HUES6 (cell line): ENCODE measurements around the gene CDS1.

Experiments used
- H3K27ac ChIP-seq: 2 replicates; pipeline ENCODE4 v1.7.0; 2013; ENCODE audit warnings: low read depth, mild to moderate bottlenecking, low read length, inconsistent platforms
- H3K27me3 ChIP-seq: 2 replicates; pipeline ENCODE4 v1.6.1; 2013; ENCODE audit warnings: low read length; ENCODE audit not compliant: control insufficient read depth, insufficient read depth
- H3K36me3 ChIP-seq: 2 replicates; pipeline ENCODE4 v1.6.1; 2013; ENCODE audit warnings: low read length; ENCODE audit not compliant: control insufficient read depth, insufficient read depth
- H3K4me1 ChIP-seq: 2 replicates; pipeline ENCODE4 v1.6.1; 2013; ENCODE audit warnings: low read length; ENCODE audit not compliant: control insufficient read depth, insufficient read depth
- H3K4me3 ChIP-seq: 2 replicates; pipeline ENCODE4 v1.5.1; 2013; ENCODE audit warnings: low read depth, low read length
- H3K9ac ChIP-seq: one replicate; pipeline ENCODE4 v1.6.1; 2013; ENCODE audit warnings: mild to moderate bottlenecking, low read length
- H3K9me3 ChIP-seq: 2 replicates; pipeline ENCODE4 v1.6.1; 2013; ENCODE audit warnings: low read depth, low read length; ENCODE audit not compliant: control insufficient read depth, insufficient read depth

CDS1 gene

DNA sequence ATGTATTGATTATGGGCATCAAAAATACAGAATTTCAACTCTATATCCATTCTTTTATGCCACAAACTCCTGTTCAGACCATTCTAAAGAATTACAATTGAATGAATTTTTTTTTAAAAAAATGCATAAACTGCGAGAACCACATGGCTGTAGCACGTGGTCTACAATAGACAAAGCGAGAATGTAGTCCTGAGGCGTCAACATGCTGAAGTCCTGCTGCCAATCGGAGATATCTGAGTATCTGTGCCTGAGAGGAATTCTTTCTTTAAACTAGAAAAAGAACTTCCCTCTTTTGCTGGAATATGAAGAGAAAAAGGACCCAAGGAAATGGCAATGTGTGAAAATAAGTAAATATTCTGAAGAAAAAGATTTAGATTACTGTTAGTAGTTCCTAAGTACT lies 105.7 kb downstream of the CDS1 start:
- H3K4me1 ChIP-seq: peaks cover 8% of the 10 kb centered on the region
- H3K4me3 ChIP-seq: no peak overlapping the region
- H3K36me3 ChIP-seq: peaks cover 84% of the 10 kb centered on the region
- H3K27ac ChIP-seq: no peak overlapping the region
- H3K9ac ChIP-seq: no peak overlapping the region
- H3K27me3 ChIP-seq: no peaks in the 10 kb centered on the region
- no peaks in the 10 kb centered on the region for H3K9me3 ChIP-seq

DNA sequence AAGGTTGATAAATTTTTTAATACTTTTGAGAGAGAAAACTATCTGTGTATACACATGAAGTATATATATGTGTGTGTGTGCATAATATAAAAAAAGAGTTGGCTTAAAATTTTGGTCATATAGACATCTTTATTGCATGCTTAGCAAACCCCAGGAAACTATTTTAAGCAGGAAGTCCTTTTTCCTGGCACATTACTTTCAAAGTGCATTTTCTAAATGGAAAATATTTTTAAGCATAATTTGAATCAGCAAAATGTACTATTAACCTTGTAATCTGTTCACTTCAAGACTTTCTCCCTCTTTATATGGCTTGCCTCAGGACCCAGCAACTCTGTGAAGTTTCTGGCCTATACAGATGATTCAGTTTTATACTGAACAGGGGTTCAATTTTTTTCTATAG lies 106.3 kb downstream of the CDS1 start:
- no peaks in the 10 kb centered on the region for H3K9me3 ChIP-seq
- no peak overlapping the region for H3K4me3 ChIP-seq
- no peaks in the 10 kb centered on the region for H3K27me3 ChIP-seq
- H3K36me3 ChIP-seq: peaks cover 83% of the 10 kb centered on the region
- H3K4me1 ChIP-seq: peaks cover 8% of the 10 kb centered on the region
- H3K9ac ChIP-seq: no peak overlapping the region
- H3K27ac ChIP-seq: no peak overlapping the region

DNA sequence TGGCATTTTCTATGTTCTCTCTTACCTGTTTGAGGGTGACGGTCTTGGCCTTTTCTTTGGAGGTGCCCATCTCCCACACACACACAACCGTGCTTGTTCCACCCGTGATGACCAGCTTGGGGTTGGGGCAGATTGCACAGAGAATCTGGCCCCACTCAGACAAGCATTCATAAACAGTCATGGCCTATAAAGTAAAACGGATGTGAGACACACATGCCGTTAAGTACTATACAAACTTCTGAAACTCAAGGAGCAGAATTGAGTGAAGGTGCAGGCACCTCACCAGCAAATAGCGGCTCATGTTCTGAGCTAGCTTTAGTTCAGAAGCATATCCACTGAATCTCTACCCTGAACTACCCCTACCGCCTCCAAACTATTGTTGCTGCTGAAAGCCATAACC lies 107.6 kb downstream of the CDS1 start:
- H3K4me3 ChIP-seq: no peak overlapping the region
- peaks cover 82% of the 10 kb centered on the region for H3K36me3 ChIP-seq
- H3K27ac ChIP-seq: no peak overlapping the region

DNA sequence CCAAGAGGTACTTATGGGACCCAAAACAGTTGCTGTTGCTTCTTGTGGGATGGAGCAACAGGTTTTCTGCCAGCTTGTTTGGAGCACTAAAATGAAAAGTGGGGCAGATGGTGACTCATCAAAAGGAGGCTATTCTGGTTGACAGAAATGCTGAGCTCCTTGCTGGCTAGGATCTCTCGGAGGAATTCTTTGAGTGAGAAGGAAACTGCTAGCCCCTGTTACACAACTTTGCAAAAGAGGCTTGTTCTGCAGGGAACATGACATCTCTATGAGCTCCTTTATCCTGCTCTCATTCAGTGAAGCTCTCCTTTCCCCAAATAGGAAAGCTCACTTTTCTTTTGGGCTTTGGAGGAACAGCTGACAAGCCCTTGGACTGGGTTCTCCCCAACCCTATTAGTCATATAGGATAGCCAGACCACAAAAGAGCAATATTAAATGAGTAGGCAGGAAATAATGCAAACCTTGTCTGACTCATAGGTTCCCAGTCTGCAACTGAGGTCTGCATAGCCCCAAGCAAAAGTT lies 108.3 kb downstream of the CDS1 start:
- Histone ChIP-seq H3K36me3 (peaks cover 89% of the 10 kb centered on the region), H3K9me3 (no peaks in the 10 kb centered on the region), H3K27ac (no peak overlapping the region), H3K9ac (no peak overlapping the region), H3K27me3 (no peaks in the 10 kb centered on the region), H3K4me3 (no peak overlapping the region), H3K4me1 (peaks cover 8% of the 10 kb centered on the region)

More for the DNA sequence above, 107.6 kb downstream of the CDS1 start:
- Histone ChIP-seq H3K9me3 (no peaks in the 10 kb centered on the region), H3K4me1 (peaks cover 8% of the 10 kb centered on the region), H3K9ac (no peak overlapping the region), H3K27me3 (no peaks in the 10 kb centered on the region)

GRCh38 chr4:84691800-84692199 lies 108.9 kb downstream of the CDS1 start:
- H3K27ac ChIP-seq: no peak overlapping the region
- peaks cover 8% of the 10 kb centered on the region for H3K4me1 ChIP-seq
- H3K4me3 ChIP-seq: no peak overlapping the region
- peaks cover 89% of the 10 kb centered on the region for H3K36me3 ChIP-seq
- no peaks in the 10 kb centered on the region for H3K27me3 ChIP-seq
- no peak overlapping the region for H3K9ac ChIP-seq
- no peaks in the 10 kb centered on the region for H3K9me3 ChIP-seq

DNA sequence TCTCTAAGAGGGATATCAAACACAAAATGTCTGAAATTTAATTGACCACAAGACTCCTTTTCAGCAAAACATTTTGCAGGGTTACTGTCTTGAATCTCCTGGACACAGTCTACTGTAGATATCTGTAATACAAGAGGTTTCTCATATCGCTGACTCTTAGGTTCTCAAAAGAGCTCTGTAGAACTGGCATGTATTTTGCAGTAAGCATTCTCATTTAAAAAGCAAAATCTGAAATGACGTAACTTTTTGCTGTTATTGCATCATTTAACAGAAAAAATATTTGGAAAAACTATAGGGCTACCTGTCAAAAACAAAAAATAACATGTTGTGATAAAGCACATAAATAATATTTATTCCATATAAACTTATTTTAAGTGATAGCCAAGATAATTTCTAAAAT lies 114.2 kb downstream of the CDS1 start:
- Histone ChIP-seq H3K9ac (no peak overlapping the region), H3K4me1 (no peaks in the 10 kb centered on the region), H3K9me3 (no peaks in the 10 kb centered on the region), H3K27ac (no peak overlapping the region), H3K4me3 (no peak overlapping the region), H3K27me3 (no peaks in the 10 kb centered on the region), H3K36me3 (peaks cover 83% of the 10 kb centered on the region)

- H3K9ac ChIP-seq: no peak overlapping the region
- no peaks in the 10 kb centered on the region for H3K27me3 ChIP-seq
- no peaks in the 10 kb centered on the region for H3K4me1 ChIP-seq
- H3K27ac ChIP-seq: no peak overlapping the region
- H3K4me3 ChIP-seq: no peak overlapping the region
- peaks cover 81% of the 10 kb centered on the region for H3K36me3 ChIP-seq
- H3K9me3 ChIP-seq: no peaks in the 10 kb centered on the region
Measured at GRCh38 chr4:84697615-84698201, 114.8 kb downstream of the CDS1 start.

DNA sequence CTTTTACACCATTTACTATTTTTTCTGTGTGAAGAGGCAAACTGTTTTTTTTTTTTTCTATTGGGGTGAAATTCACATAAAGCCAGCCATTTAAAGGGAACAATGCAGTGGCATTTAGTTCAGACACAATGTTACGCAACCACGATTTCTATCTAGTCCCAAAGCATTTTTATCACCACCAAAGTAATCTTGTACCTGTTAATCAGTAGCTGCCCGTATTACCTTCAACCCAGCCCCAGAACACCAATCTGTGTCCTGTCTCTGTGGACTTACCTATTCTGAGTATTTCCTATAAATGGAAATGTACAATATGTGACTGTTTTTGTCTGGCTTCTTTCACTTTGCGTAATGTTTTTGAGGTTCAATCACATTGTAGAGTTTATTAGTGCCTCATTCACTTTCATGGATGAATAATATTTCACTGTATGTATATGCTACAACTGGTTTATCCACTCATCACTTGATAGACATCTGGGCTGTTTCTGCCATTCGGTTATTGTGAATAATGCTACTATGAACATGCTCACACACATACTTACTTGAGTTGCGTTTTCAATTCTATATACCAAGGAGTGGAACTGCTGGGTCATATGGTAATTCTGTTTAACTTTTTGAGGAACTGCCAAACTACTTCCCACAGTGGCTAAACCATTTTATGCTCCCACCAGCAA lies 116.2 kb downstream of the CDS1 start:
- peaks cover 80% of the 10 kb centered on the region for H3K36me3 ChIP-seq

More for the DNA sequence above, 116.2 kb downstream of the CDS1 start:
- H3K27me3 ChIP-seq: no peaks in the 10 kb centered on the region
- H3K9me3 ChIP-seq: no peaks in the 10 kb centered on the region
- no peak overlapping the region for H3K27ac ChIP-seq
- H3K4me1 ChIP-seq: no peaks in the 10 kb centered on the region
- no peak overlapping the region for H3K9ac ChIP-seq
- no peak overlapping the region for H3K4me3 ChIP-seq
